Suppressor macrophage (primary cell): ENCODE results near the gene RANBP6.

Source experiments
- DNase-seq, 4 experiments: peaks; one replicate each; pipeline ENCODE4 v3.0.0-alpha.2; 2020 to 2022

Gene RANBP6

GRCh38 chr9:6007058-6007769 lies 8.2 kb downstream of the RANBP6 start:
- peak in 3 of 4 experiments; percentile 87 to 93 (median 88) for DNase-seq

GRCh38 chr9:6006749-6007057 lies 8.7 kb downstream of the RANBP6 start:
- peak in 1 of 4 experiments; percentile 91 for DNase-seq

GRCh38 chr9:6000955-6001354 lies 14.5 kb downstream of the RANBP6 start:
- no peak for DNase-seq

- no peak for DNase-seq
Observed at GRCh38 chr9:5999443-6000101, 15.9 kb downstream of the RANBP6 start.

GRCh38 chr9:5994493-5994892 lies 20.9 kb downstream of the RANBP6 start:
- DNase-seq = no peak

GRCh38 chr9:5988265-5988664 lies 27.2 kb downstream of the RANBP6 start:
- no peak for DNase-seq

GRCh38 chr9:5983042-5983441 lies 32.4 kb downstream of the RANBP6 start:
- no peak for DNase-seq

- no peak for DNase-seq
Observed at GRCh38 chr9:5982317-5982716, 33.1 kb downstream of the RANBP6 start.

- DNase-seq = no peak
Observed at GRCh38 chr9:5978523-5978922, 36.9 kb downstream of the RANBP6 start.

GRCh38 chr9:5976674-5977397 lies 38.6 kb downstream of the RANBP6 start:
- peak in 3 of 4 experiments; percentile 2 to 11 (median 6) for DNase-seq

GRCh38 chr9:5971740-5972139 lies 43.7 kb downstream of the RANBP6 start:
- DNase-seq = no peak
